GM23338 (cell line): ENCODE measurements around the gene SYNE4.

Experiments used
- CREB1 ChIP-seq: fragments of 250-450 bp; sonication (Bioruptor Pico); IDR thresholded peaks from 2 replicates; pipeline ENCODE4 v1.5.0; 2020; ENCODE audit warnings: low read depth, mild to moderate bottlenecking, moderate library complexity
- ETS1 ChIP-seq: IDR thresholded peaks from 2 replicates; pipeline ENCODE4 v1.6.1; 2016; ENCODE audit warnings: antibody characterized with exemption
- EZH2 ChIP-seq: fragments of 200-600 bp; sonication (generic); IDR thresholded peaks from one replicate; pipeline ENCODE4 v1.8.0; 2017; ENCODE audit warnings: antibody characterized with exemption, mild to moderate bottlenecking, low read depth; ENCODE audit not compliant: unreplicated experiment
- EZH2phosphoT487 ChIP-seq: fragments of 200-600 bp; sonication (generic); IDR thresholded peaks from one replicate; pipeline ENCODE4 v1.8.1; 2018; ENCODE audit warnings: antibody characterized with exemption; ENCODE audit not compliant: unreplicated experiment
- JUNB ChIP-seq: IDR thresholded peaks from one replicate; pipeline ENCODE4 v1.6.1; 2016; ENCODE audit warnings: antibody characterized with exemption; ENCODE audit not compliant: unreplicated experiment
- NANOG ChIP-seq: IDR thresholded peaks from 2 replicates; pipeline ENCODE4 v1.6.1; 2016; ENCODE audit warnings: antibody characterized with exemption, borderline replicate concordance
- POLR2AphosphoS5 ChIP-seq: IDR thresholded peaks from 2 replicates; pipeline ENCODE4 v1.6.1; 2016; ENCODE audit warnings: antibody characterized with exemption, low read depth
- ZNF114 ChIP-seq: fragments of 250-450 bp; sonication (Bioruptor Pico); IDR thresholded peaks from 2 replicates; pipeline ENCODE4 v1.5.0; 2020; ENCODE audit warnings: mild to moderate bottlenecking, moderate library complexity
- TF ChIP-seq, protein P1 (sequence below), 2 experiments: fragments of 200-600 bp in 1 of 2; sonication (generic) in 1 of 2; conservative IDR thresholded peaks; 2 replicates each; pipeline versions ENCODE4 v1.5.1 to v1.6.1; 2016 to 2017; ENCODE audit warnings: antibody characterized with exemption in 2 of 2, low read depth in 2 of 2, mild to moderate bottlenecking in 2 of 2, moderate library complexity in 1 of 2
- TF ChIP-seq, protein P2 (sequence below): fragments of 250-450 bp; sonication (Bioruptor Pico); IDR thresholded peaks from 2 replicates; pipeline ENCODE4 v1.5.0; 2020; ENCODE audit warnings: mild to moderate bottlenecking, moderate library complexity
- TF ChIP-seq, protein P3 (sequence below): IDR thresholded peaks from one replicate; pipeline ENCODE4 v1.6.1; 2018; ENCODE audit warnings: antibody characterized with exemption; ENCODE audit not compliant: unreplicated experiment

GRCh38 chr19:35990156-35990555 is 18.5 kb downstream of the SYNE4 start:
- TF ChIP-seq EZH2 (no peak), JUNB (no peak), CREB1 (CRISPR knock-in tag) (no peak), ETS1 (no peak), EZH2phosphoT487 (no peak), POLR2AphosphoS5 (no peak), ZNF114 (CRISPR knock-in tag) (no peak), NANOG (no peak)
- TF ChIP-seq, protein P1, sequence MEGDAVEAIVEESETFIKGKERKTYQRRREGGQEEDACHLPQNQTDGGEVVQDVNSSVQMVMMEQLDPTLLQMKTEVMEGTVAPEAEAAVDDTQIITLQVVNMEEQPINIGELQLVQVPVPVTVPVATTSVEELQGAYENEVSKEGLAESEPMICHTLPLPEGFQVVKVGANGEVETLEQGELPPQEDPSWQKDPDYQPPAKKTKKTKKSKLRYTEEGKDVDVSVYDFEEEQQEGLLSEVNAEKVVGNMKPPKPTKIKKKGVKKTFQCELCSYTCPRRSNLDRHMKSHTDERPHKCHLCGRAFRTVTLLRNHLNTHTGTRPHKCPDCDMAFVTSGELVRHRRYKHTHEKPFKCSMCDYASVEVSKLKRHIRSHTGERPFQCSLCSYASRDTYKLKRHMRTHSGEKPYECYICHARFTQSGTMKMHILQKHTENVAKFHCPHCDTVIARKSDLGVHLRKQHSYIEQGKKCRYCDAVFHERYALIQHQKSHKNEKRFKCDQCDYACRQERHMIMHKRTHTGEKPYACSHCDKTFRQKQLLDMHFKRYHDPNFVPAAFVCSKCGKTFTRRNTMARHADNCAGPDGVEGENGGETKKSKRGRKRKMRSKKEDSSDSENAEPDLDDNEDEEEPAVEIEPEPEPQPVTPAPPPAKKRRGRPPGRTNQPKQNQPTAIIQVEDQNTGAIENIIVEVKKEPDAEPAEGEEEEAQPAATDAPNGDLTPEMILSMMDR (conservative IDR thresholded peaks at IDR 0.05; ENCODE audit: low read depth in 2 of 2) = no peak
- TF ChIP-seq, protein P2, sequence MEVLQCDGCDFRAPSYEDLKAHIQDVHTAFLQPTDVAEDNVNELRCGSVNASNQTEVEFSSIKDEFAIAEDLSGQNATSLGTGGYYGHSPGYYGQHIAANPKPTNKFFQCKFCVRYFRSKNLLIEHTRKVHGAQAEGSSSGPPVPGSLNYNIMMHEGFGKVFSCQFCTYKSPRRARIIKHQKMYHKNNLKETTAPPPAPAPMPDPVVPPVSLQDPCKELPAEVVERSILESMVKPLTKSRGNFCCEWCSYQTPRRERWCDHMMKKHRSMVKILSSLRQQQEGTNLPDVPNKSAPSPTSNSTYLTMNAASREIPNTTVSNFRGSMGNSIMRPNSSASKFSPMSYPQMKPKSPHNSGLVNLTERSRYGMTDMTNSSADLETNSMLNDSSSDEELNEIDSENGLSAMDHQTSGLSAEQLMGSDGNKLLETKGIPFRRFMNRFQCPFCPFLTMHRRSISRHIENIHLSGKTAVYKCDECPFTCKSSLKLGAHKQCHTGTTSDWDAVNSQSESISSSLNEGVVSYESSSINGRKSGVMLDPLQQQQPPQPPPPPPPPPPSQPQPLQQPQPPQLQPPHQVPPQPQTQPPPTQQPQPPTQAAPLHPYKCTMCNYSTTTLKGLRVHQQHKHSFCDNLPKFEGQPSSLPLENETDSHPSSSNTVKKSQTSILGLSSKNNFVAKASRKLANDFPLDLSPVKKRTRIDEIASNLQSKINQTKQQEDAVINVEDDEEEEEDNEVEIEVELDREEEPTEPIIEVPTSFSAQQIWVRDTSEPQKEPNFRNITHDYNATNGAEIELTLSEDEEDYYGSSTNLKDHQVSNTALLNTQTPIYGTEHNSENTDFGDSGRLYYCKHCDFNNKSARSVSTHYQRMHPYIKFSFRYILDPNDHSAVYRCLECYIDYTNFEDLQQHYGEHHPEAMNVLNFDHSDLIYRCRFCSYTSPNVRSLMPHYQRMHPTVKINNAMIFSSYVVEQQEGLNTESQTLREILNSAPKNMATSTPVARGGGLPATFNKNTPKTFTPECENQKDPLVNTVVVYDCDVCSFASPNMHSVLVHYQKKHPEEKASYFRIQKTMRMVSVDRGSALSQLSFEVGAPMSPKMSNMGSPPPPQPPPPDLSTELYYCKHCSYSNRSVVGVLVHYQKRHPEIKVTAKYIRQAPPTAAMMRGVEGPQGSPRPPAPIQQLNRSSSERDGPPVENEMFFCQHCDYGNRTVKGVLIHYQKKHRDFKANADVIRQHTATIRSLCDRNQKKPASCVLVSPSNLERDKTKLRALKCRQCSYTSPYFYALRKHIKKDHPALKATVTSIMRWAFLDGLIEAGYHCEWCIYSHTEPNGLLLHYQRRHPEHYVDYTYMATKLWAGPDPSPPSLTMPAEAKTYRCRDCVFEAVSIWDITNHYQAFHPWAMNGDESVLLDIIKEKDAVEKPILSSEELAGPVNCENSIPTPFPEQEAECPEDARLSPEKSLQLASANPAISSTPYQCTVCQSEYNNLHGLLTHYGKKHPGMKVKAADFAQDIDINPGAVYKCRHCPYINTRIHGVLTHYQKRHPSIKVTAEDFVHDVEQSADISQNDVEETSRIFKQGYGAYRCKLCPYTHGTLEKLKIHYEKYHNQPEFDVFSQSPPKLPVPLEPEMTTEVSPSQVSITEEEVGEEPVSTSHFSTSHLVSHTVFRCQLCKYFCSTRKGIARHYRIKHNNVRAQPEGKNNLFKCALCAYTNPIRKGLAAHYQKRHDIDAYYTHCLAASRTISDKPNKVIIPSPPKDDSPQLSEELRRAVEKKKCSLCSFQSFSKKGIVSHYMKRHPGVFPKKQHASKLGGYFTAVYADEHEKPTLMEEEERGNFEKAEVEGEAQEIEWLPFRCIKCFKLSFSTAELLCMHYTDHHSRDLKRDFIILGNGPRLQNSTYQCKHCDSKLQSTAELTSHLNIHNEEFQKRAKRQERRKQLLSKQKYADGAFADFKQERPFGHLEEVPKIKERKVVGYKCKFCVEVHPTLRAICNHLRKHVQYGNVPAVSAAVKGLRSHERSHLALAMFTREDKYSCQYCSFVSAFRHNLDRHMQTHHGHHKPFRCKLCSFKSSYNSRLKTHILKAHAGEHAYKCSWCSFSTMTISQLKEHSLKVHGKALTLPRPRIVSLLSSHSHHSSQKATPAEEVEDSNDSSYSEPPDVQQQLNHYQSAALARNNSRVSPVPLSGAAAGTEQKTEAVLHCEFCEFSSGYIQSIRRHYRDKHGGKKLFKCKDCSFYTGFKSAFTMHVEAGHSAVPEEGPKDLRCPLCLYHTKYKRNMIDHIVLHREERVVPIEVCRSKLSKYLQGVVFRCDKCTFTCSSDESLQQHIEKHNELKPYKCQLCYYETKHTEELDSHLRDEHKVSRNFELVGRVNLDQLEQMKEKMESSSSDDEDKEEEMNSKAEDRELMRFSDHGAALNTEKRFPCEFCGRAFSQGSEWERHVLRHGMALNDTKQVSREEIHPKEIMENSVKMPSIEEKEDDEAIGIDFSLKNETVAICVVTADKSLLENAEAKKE = no peak
- TF ChIP-seq, protein P3, sequence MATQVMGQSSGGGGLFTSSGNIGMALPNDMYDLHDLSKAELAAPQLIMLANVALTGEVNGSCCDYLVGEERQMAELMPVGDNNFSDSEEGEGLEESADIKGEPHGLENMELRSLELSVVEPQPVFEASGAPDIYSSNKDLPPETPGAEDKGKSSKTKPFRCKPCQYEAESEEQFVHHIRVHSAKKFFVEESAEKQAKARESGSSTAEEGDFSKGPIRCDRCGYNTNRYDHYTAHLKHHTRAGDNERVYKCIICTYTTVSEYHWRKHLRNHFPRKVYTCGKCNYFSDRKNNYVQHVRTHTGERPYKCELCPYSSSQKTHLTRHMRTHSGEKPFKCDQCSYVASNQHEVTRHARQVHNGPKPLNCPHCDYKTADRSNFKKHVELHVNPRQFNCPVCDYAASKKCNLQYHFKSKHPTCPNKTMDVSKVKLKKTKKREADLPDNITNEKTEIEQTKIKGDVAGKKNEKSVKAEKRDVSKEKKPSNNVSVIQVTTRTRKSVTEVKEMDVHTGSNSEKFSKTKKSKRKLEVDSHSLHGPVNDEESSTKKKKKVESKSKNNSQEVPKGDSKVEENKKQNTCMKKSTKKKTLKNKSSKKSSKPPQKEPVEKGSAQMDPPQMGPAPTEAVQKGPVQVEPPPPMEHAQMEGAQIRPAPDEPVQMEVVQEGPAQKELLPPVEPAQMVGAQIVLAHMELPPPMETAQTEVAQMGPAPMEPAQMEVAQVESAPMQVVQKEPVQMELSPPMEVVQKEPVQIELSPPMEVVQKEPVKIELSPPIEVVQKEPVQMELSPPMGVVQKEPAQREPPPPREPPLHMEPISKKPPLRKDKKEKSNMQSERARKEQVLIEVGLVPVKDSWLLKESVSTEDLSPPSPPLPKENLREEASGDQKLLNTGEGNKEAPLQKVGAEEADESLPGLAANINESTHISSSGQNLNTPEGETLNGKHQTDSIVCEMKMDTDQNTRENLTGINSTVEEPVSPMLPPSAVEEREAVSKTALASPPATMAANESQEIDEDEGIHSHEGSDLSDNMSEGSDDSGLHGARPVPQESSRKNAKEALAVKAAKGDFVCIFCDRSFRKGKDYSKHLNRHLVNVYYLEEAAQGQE = no peak
